ENCODE data around the gene EFL1. TPM values are rescaled to one million over a fixed set of nuclear protein-coding genes. Genes with fewer than 3 reads are reported as not detected.

Gene EFL1
- total RNA-seq, 2 donors from 2014 or later = 22.7 to 29.3 TPM

DNA sequence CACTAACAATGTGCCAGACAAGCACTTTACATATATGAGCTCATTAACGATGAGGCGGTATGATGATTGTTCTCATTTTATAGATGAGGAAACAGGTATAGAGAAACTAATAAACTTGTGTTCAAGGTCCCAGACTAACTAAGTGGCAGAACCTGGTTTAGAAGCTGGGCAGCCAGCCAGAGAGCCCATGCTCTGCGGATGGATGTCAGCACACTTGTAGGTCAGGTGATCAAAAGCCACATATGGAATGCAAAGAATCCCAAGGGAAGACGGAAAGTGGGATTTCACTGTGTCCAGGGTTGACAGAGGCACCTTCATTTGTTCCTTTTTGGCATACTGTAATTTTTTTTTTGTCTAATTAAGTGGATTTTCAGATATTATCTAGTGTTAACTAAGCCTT, 103.7 kb downstream of the EFL1 start:
- H3K4me3 ChIP-seq = no peak overlapping the region
- H3K27me3 ChIP-seq (replicated peaks; ENCODE audit: insufficient read depth) = no peaks in the 10 kb centered on the region
- TF ChIP-seq POLR2A (IDR thresholded peaks at IDR 0.05) (no peak), POLR2AphosphoS5 (IDR thresholded peaks at IDR 0.05) (no peak)
- TF ChIP-seq, protein P1, sequence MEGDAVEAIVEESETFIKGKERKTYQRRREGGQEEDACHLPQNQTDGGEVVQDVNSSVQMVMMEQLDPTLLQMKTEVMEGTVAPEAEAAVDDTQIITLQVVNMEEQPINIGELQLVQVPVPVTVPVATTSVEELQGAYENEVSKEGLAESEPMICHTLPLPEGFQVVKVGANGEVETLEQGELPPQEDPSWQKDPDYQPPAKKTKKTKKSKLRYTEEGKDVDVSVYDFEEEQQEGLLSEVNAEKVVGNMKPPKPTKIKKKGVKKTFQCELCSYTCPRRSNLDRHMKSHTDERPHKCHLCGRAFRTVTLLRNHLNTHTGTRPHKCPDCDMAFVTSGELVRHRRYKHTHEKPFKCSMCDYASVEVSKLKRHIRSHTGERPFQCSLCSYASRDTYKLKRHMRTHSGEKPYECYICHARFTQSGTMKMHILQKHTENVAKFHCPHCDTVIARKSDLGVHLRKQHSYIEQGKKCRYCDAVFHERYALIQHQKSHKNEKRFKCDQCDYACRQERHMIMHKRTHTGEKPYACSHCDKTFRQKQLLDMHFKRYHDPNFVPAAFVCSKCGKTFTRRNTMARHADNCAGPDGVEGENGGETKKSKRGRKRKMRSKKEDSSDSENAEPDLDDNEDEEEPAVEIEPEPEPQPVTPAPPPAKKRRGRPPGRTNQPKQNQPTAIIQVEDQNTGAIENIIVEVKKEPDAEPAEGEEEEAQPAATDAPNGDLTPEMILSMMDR (IDR thresholded peaks at IDR 0.05) = no peak
- WGBS = 64% methylated on average over 4 of the region's 4 CpGs
- no peak overlapping the region for H3K27ac ChIP-seq
- H3K4me1 ChIP-seq (replicated peaks) = no peaks in the 10 kb centered on the region
- no peaks in the 10 kb centered on the region for H3K9me3 ChIP-seq
- no peak for DNase-seq (ENCODE audit: low spot score)
- intact Hi-C loops (cut with DNase I) = no loop called here
- H3K36me3 ChIP-seq = peaks cover 0 to 6% of the 10 kb centered on the region in 2 donors

DNA sequence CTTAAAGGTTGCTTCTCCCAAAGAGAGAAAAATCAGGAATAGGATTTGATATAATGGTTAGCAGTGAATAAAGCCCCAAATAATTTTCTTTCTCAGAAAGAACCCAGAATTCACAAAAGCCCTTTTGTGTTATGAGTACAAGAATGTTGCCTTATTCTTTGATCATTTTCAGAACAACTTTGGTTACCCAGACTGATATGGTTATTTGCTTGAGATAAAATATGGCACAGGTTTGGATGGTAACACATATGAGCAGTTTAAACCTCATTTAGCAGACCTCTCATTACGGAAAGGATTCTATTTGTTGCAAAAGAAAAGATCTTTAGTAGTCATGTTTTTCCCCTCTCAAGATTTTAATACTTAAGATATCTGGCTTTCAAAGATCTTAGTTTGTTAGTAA, 111.9 kb downstream of the EFL1 start:
- Histone ChIP-seq H3K9me3 (no peaks in the 10 kb centered on the region), H3K27me3 (replicated peaks; ENCODE audit: insufficient read depth) (no peaks in the 10 kb centered on the region), H3K4me1 (replicated peaks) (no peaks in the 10 kb centered on the region), H3K4me3 (no peak overlapping the region), H3K36me3 (no peaks in the 10 kb centered on the region), H3K27ac (no peak overlapping the region)
- no peak for DNase-seq (ENCODE audit: low spot score)
- TF ChIP-seq POLR2A (IDR thresholded peaks at IDR 0.05) (no peak), POLR2AphosphoS5 (IDR thresholded peaks at IDR 0.05) (no peak)
- TF ChIP-seq, protein P1 (IDR thresholded peaks at IDR 0.05) = no peak
- intact Hi-C loops (cut with DNase I) = no loop called here
- WGBS = 92% methylated on average over 1 of the region's 1 CpG

DNA sequence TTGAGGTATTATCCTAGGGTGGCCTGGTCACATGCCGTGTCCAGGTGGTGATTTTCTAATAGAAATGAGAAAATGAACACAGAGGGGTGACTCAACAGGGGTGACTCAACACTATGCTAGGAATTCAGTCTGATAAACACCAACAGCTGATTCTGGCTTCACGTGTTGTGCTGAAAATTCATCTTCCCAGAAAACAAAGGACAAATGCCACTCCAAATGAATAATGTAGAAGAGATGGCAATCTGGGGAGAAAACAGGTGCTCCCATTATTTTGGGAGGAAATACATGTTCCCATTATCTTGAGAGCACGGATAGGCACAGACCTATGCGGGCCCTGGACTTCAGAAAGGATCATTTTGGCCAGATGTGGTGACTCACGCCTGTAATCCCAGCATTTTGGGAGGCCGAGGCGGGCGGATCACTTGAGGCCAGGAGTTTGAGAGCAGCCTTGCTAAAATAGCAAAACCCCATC, 115.5 kb downstream of the EFL1 start:
- Histone ChIP-seq H3K4me1 (replicated peaks) (no peaks in the 10 kb centered on the region), H3K27ac (no peak overlapping the region), H3K36me3 (no peaks in the 10 kb centered on the region), H3K4me3 (no peak overlapping the region), H3K27me3 (replicated peaks; ENCODE audit: insufficient read depth) (no peaks in the 10 kb centered on the region), H3K9me3 (no peaks in the 10 kb centered on the region)
- intact Hi-C loops (cut with DNase I) = no loop called here
- DNase-seq (ENCODE audit: low spot score) = no peak
- WGBS = 88% methylated on average over 8 of the region's 8 CpGs
- TF ChIP-seq POLR2A (IDR thresholded peaks at IDR 0.05) (no peak), POLR2AphosphoS5 (IDR thresholded peaks at IDR 0.05) (no peak)
- TF ChIP-seq, protein P1 (IDR thresholded peaks at IDR 0.05) = no peak

DNA sequence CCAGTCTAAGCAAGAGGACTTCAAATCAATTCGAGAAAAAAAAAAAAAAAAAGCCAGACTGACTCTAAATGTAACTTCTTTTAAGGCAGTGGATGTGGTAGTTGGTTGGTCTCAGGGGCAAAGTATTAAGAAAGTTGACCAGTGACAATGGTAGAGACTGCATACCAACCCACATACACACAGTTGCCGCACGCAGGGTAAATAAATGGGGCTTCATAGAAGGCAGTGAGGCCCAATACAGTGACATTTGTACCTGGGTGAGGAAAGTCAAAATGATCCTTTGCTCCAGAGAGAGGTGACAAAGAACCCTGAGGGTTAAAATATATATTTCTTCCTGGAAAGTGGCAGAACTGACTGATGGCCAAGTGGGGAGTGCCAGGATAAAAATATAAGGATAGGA, 116.0 kb downstream of the EFL1 start:
- TF ChIP-seq POLR2AphosphoS5 (IDR thresholded peaks at IDR 0.05) (no peak), POLR2A (IDR thresholded peaks at IDR 0.05) (no peak)
- TF ChIP-seq, protein P1 (IDR thresholded peaks at IDR 0.05) = no peak
- no peak overlapping the region for H3K27ac ChIP-seq
- WGBS = 86% methylated on average over 3 of the region's 3 CpGs
- no peaks in the 10 kb centered on the region for H3K36me3 ChIP-seq
- DNase-seq (ENCODE audit: low spot score) = no peak
- intact Hi-C loops (cut with DNase I) = no loop called here
- H3K27me3 ChIP-seq (replicated peaks; ENCODE audit: insufficient read depth) = no peaks in the 10 kb centered on the region
- H3K4me3 ChIP-seq = no peak overlapping the region
- no peaks in the 10 kb centered on the region for H3K4me1 ChIP-seq (replicated peaks)
- H3K9me3 ChIP-seq = no peaks in the 10 kb centered on the region
